Activated naive CD8-positive, alpha-beta T cell treated with anti-CD3 and anti-CD28 coated beads for 36 hours (primary cell): ENCODE measurements around the gene S100A16. TPM values are rescaled to one million over a fixed set of nuclear protein-coding genes. Genes with fewer than 3 reads are reported as not detected.

Experiments used
- DNase-seq: peaks from one replicate; pipeline ENCODE4 v3.0.0; 2021
- H3K27ac Mint-ChIP-seq: one replicate; pipeline ENCODE4 v1.8.0; 2022; ENCODE audit warnings: mild to moderate bottlenecking, moderate library complexity, mixed read lengths
- H3K27me3 Mint-ChIP-seq: one replicate; pipeline ENCODE4 v1.8.0; 2022; ENCODE audit warnings: mild to moderate bottlenecking, mixed read lengths
- H3K36me3 Mint-ChIP-seq: one replicate; pipeline ENCODE4 v1.8.0; 2021; ENCODE audit warnings: mild to moderate bottlenecking, mixed read lengths
- H3K4me1 Mint-ChIP-seq: one replicate; pipeline ENCODE4 v1.8.0; 2021; ENCODE audit warnings: mixed read lengths
- H3K4me3 Mint-ChIP-seq: one replicate; pipeline ENCODE4 v1.8.0; 2022; ENCODE audit warnings: mild to moderate bottlenecking, moderate library complexity, mixed read lengths
- H3K9me3 Mint-ChIP-seq: one replicate; pipeline ENCODE4 v1.8.0; 2022; ENCODE audit warnings: mixed read lengths
- total RNA-seq, 2 experiments: library from RNA; stranded (reverse); gene quantifications; one replicate each; pipeline ENCODE4 v1.2.3, GENCODE V29; 2021

S100A16 gene
- total RNA-seq, 2 experiments from 2014 or later = not detected

GRCh38 chr1:153629343-153629665 lies 16.4 kb upstream of the S100A16 start:
- Mint-ChIP-seq H3K27ac (no peak overlapping the region), H3K9me3 (no peaks in the 10 kb centered on the region), H3K36me3 (peaks cover 10% of the 10 kb centered on the region), H3K4me3 (no peak overlapping the region), H3K4me1 (peaks cover 10% of the 10 kb centered on the region), H3K27me3 (peaks cover 5% of the 10 kb centered on the region)
- no peak for DNase-seq

- Mint-ChIP-seq H3K4me3 (no peak overlapping the region), H3K27me3 (peaks cover 5% of the 10 kb centered on the region), H3K27ac (no peak overlapping the region), H3K9me3 (no peaks in the 10 kb centered on the region), H3K36me3 (peaks cover 6% of the 10 kb centered on the region), H3K4me1 (peaks cover 10% of the 10 kb centered on the region)
- no peak for DNase-seq
Measured at GRCh38 chr1:153628638-153629342, 15.9 kb upstream of the S100A16 start.

GRCh38 chr1:153627715-153628626 lies 15.0 kb upstream of the S100A16 start, which contains the start of gene S100A1:
TSS of gene S100A1 (plus strand) at chr1:153628434. CDS start at chr1:153630522, 2,088 bp downstream.
- H3K36me3 Mint-ChIP-seq = peaks cover 3% of the 10 kb centered on the region
- peaks cover 5% of the 10 kb centered on the region for H3K27me3 Mint-ChIP-seq
- H3K9me3 Mint-ChIP-seq = no peaks in the 10 kb centered on the region
- peaks cover 5% of the 10 kb centered on the region for H3K4me1 Mint-ChIP-seq
- DNase-seq = no peak
- no peak within 1 kb of the TSS for H3K27ac Mint-ChIP-seq
- no peak within 1 kb of the TSS for H3K4me3 Mint-ChIP-seq

- H3K36me3 Mint-ChIP-seq = no peaks in the 10 kb centered on the region
- H3K4me1 Mint-ChIP-seq = peaks cover 5% of the 10 kb centered on the region
- no peak for DNase-seq
- no peaks in the 10 kb centered on the region for H3K9me3 Mint-ChIP-seq
- peak within 1 kb of the TSS; percentile 46 for H3K27ac Mint-ChIP-seq
- peaks cover 5% of the 10 kb centered on the region for H3K27me3 Mint-ChIP-seq
- H3K4me3 Mint-ChIP-seq = no peak within 1 kb of the TSS
Measured at GRCh38 chr1:153626904-153627714, 14.2 kb upstream of the S100A16 start, which contains the start of gene S100A13. TSS of gene S100A13 (minus strand) at chr1:153627505. CDS start at chr1:153626472, 1,033 bp downstream.

GRCh38 chr1:153626477-153626903 lies 13.6 kb upstream of the S100A16 start:
- Mint-ChIP-seq H3K27me3 (peaks cover 5% of the 10 kb centered on the region), H3K9me3 (no peaks in the 10 kb centered on the region), H3K27ac (peak overlapping the region; percentile 46), H3K4me3 (no peak overlapping the region), H3K4me1 (peaks cover 2% of the 10 kb centered on the region), H3K36me3 (no peaks in the 10 kb centered on the region)
- no peak for DNase-seq

GRCh38 chr1:153624965-153625611 lies 12.2 kb upstream of the S100A16 start:
- Mint-ChIP-seq H3K27ac (no peak overlapping the region), H3K36me3 (no peaks in the 10 kb centered on the region), H3K4me3 (no peak overlapping the region), H3K9me3 (no peaks in the 10 kb centered on the region), H3K4me1 (no peaks in the 10 kb centered on the region), H3K27me3 (peaks cover 5% of the 10 kb centered on the region)
- DNase-seq = no peak

- Mint-ChIP-seq H3K4me1 (no peaks in the 10 kb centered on the region), H3K4me3 (no peak overlapping the region), H3K9me3 (no peaks in the 10 kb centered on the region), H3K27ac (no peak overlapping the region), H3K36me3 (no peaks in the 10 kb centered on the region), H3K27me3 (peaks cover 5% of the 10 kb centered on the region)
- DNase-seq = no peak
Measured at GRCh38 chr1:153623101-153623500, 10.2 kb upstream of the S100A16 start.

- Mint-ChIP-seq H3K4me1 (peaks cover 2% of the 10 kb centered on the region), H3K27me3 (no peaks in the 10 kb centered on the region), H3K4me3 (no peak overlapping the region), H3K36me3 (no peaks in the 10 kb centered on the region), H3K27ac (no peak overlapping the region), H3K9me3 (no peaks in the 10 kb centered on the region)
- no peak for DNase-seq
Measured at GRCh38 chr1:153619171-153619570, 6.2 kb upstream of the S100A16 start.

GRCh38 chr1:153617663-153618062 lies 4.7 kb upstream of the S100A16 start:
- Mint-ChIP-seq H3K27me3 (no peaks in the 10 kb centered on the region), H3K4me3 (no peak overlapping the region), H3K4me1 (peaks cover 2% of the 10 kb centered on the region), H3K27ac (no peak overlapping the region), H3K9me3 (no peaks in the 10 kb centered on the region), H3K36me3 (no peaks in the 10 kb centered on the region)
- DNase-seq = no peak

- Mint-ChIP-seq H3K36me3 (no peaks in the 10 kb centered on the region), H3K27ac (no peak overlapping the region), H3K9me3 (no peaks in the 10 kb centered on the region), H3K27me3 (no peaks in the 10 kb centered on the region), H3K4me3 (peak overlapping the region; percentile 2), H3K4me1 (peaks cover 2% of the 10 kb centered on the region)
- DNase-seq = no peak
Measured at GRCh38 chr1:153616917-153617311, 4.0 kb upstream of the S100A16 start.

- no peaks in the 10 kb centered on the region for H3K27me3 Mint-ChIP-seq
- peaks cover 2% of the 10 kb centered on the region for H3K4me1 Mint-ChIP-seq
- H3K9me3 Mint-ChIP-seq = no peaks in the 10 kb centered on the region
- H3K36me3 Mint-ChIP-seq = no peaks in the 10 kb centered on the region
- no peak for DNase-seq
- peak within 1 kb of the TSS; percentile 2 for H3K4me3 Mint-ChIP-seq
- H3K27ac Mint-ChIP-seq = no peak within 1 kb of the TSS
Measured at GRCh38 chr1:153616144-153616916, 3.4 kb upstream of the S100A16 start, which contains the start of gene S100A14. TSS of gene S100A14 (minus strand) at chr1:153616325. CDS start at chr1:153615858, 467 bp downstream.

- H3K4me3 Mint-ChIP-seq = no peak overlapping the region
- H3K9me3 Mint-ChIP-seq = no peaks in the 10 kb centered on the region
- H3K36me3 Mint-ChIP-seq = no peaks in the 10 kb centered on the region
- no peak for DNase-seq
- peaks cover 2% of the 10 kb centered on the region for H3K4me1 Mint-ChIP-seq
- H3K27me3 Mint-ChIP-seq = no peaks in the 10 kb centered on the region
- H3K27ac Mint-ChIP-seq = no peak overlapping the region
Measured at GRCh38 chr1:153615406-153615805, 2.5 kb upstream of the S100A16 start.

GRCh38 chr1:153614906-153615305 lies 2.0 kb upstream of the S100A16 start:
- no peak overlapping the region for H3K4me3 Mint-ChIP-seq
- no peak overlapping the region for H3K27ac Mint-ChIP-seq
- no peak for DNase-seq
- no peaks in the 10 kb centered on the region for H3K36me3 Mint-ChIP-seq
- peaks cover 2% of the 10 kb centered on the region for H3K4me1 Mint-ChIP-seq
- H3K9me3 Mint-ChIP-seq = no peaks in the 10 kb centered on the region
- no peaks in the 10 kb centered on the region for H3K27me3 Mint-ChIP-seq
